IPS-11a (cell line): ENCODE data around the gene RPL15.
"Not testable (repeated sequence)": the region's sequence is repeated elsewhere in the genome, so short reads cannot be mapped to it uniquely, and the experiment has no call there.

Experiments
- H3K4me3 ChIP-seq: one replicate; pipeline ENCODE4 v1.5.1; 2013; ENCODE audit warnings: low read depth, low read length, control low read depth

RPL15 gene

GRCh38 chr3:23916886-23917678 lies at the start of gene RPL15, which contains the start of gene NKIRAS1:
TSS of gene RPL15 (plus strand) at chr3:23917132. CDS start at chr3:23917860, 728 bp downstream.
TSS of gene NKIRAS1 (minus strand) at chr3:23916990. CDS start at chr3:23910904, 6,086 bp downstream.
- H3K4me3 ChIP-seq = peak within 1 kb of the TSS; percentile 99

DNA sequence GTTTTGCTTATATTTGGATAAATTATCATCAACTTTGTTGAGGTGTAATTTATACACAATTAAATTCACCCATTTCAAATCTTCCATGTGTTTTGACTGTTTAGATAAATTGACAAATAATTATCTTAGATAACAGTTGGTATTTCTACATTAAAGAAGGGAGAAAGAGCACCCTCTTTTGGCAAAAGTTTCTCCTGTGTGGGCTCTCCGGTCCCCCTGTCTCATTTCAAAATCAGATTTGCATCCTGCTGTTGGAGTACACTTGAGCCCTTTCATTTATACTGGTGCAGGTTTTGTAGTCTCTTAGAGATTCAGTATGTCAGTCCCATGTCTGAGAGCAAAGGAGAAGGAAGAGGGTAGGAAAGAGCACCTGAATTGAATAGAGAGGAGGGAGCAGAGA lies 49.5 kb upstream of the RPL15 start:
- no peak overlapping the region for H3K4me3 ChIP-seq

DNA sequence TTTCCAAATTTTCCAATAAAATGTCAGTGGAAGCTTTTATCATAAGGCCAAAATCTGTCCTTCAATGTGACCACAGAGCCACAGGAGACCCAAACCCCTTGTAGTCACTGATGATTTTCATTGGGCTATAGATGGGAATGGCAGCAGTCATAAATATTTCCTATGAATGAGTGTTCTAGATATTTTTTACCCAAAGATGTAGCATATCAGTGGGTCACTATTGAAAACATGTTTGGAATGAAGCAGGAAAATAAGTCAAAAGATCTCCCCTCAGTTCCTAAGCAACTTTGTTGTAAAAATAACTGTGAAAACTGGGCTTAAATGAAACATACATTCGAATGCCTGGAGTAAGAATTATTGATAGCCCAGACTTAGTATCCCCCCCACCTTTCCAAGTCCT lies 49.1 kb upstream of the RPL15 start:
- no peak overlapping the region for H3K4me3 ChIP-seq

DNA sequence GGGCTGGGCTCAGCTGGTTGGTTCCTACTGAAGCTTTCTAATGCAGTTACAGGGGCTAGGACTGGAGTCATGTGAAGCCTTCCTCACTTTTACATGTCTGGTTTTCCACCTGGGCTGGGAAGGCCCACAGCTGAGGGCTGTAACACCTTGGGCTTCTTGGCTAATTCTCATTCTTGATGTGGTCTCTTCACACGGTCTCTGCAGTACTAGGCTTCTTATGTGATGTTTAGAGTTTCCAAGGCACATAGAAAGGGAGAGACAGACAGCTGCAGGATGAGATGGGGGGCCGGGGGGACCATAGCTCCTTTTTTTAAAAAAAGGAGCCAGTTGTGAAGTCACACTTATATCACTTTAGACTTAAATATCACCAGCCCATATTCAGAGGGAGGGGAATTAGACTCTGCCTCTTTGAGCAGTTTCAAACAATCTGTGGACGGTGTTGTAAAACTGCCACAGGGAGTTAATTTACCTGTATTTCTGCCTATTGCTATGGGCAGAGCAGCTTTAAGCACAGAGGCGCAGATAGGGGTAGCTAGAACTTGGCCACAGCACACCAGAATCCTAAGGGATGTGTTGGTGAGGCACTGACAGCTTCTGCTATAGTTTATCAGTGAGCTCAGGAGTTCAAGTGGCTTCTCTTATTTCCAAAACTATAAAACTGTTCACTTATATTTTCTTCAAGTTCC lies 46.8 kb upstream of the RPL15 start:
- H3K4me3 ChIP-seq = no peak overlapping the region

DNA sequence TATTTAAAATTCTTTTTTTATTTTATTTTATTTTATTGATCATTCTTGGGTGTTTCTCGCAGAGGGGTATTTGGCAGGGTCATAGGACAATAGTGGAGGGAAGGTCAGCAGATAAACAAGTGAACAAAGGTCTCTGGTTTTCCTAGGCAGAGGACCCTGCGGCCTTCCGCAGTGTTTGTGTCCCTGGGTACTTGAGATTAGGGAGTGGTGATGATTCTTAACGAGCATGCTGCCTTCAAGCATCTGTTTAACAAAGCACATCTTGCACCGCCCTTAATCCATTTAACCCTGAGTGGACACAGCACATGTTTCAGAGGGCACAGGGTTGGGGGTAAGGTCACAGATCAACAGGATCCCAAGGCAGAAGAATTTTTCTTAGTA lies 46.3 kb upstream of the RPL15 start:
- not testable (repeated sequence) for H3K4me3 ChIP-seq

- not testable (repeated sequence) for H3K4me3 ChIP-seq
These were observed 45.6 kb upstream of the RPL15 start for GRCh38 chr3:23871361-23871760.

DNA sequence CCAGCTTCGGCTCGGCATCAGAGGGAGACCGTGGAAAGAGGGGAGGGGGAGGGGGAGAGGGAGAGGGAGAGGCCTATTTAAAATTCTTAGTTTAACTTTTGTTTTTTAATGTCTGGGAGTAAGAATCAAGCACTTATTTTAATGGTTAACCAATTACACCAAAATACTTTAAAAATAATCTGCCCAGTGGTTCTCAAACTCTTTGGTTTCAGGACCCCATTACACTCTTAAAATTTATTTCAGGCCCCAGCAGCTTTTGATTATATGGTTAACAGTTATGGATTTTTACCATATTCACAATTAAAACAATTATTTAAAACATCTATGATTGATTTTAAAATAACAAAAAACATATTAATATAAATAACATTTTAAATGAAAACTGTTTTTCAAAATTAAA lies 44.6 kb upstream of the RPL15 start:
- H3K4me3 ChIP-seq = no peak overlapping the region

DNA sequence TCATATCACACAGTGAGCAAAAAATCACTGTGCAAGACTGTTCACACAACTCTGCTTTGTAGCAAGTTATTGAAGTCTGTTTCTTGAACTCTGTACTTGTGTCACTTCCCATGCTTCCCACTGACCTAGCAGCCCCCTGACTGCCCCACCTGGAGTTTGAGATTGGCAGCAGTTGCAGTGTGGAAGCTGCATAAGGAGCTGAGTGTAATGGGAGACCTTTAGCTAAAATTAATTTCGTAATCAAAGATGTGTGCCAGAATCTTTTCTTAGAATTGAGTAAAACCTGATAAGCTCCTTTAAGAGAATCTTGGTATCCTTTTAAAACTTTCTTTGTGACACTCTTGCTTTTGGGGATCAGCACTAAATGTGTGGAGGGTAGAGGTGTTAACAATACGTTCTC lies 43.0 kb upstream of the RPL15 start:
- no peak overlapping the region for H3K4me3 ChIP-seq

GRCh38 chr3:23874359-23875112 lies 42.4 kb upstream of the RPL15 start:
- no peak overlapping the region for H3K4me3 ChIP-seq

DNA sequence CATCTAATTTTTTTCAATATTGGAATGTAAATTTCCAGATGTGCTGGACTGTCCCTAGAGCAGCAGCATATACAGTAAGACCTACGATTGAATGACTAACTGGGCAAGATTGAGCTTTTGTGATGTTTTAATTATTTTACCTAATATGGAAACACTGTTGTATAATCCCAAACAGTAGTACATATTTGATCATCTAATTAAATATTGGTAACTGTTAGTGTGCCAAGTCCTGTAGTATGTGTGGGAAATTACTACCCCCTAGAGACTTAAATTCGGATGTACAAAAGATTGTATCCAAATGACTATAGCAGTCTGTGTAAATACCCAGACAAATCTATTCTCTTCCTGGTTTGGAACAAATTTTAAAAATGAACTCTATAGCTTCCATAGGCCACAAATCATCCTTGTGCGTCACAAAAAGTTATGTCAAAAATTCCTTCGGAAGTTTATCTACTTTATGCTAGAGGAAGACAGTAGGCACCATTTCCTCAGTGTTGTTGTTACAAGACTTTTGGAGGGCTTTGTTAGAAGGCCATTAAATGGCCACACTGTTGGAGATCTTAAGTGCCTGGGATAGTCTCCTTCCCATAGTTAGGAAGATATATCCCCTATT lies 41.7 kb upstream of the RPL15 start:
- no peak overlapping the region for H3K4me3 ChIP-seq

- H3K4me3 ChIP-seq = no peak overlapping the region
These were observed 40.0 kb upstream of the RPL15 start for GRCh38 chr3:23876923-23877322.

DNA sequence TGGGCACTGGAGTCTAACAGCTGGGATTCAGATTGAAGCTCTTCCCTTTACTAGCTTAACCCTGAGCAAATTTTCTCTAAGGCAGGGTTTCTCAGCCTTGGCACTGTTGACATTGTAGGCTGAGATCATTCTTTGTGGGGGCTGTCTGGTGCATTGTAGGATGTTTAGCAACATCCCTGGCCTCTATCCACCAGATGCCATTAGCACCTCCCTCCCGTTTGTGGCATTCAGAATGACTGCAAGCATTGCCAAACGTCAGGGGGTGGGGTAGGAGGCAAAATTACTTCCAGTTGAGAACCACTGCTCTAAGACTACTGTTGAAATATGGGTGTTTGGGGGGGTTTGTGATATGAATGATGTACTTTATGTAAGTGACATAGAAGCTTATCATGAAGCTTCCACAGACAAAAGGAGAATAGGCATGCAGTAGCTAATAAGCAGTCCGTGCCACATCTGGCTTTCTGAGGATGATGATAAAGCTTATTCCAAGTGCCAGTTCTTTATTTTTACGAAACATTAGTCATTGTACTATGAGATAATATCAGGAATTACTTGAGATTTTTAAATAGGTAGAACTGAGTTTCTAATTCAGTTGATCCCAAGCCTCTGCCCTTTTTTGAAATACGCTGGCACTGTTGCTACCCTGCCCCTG lies 39.5 kb upstream of the RPL15 start:
- no peak overlapping the region for H3K4me3 ChIP-seq

- no peak overlapping the region for H3K4me3 ChIP-seq
These were observed 37.4 kb upstream of the RPL15 start for GRCh38 chr3:23879485-23879884.

DNA sequence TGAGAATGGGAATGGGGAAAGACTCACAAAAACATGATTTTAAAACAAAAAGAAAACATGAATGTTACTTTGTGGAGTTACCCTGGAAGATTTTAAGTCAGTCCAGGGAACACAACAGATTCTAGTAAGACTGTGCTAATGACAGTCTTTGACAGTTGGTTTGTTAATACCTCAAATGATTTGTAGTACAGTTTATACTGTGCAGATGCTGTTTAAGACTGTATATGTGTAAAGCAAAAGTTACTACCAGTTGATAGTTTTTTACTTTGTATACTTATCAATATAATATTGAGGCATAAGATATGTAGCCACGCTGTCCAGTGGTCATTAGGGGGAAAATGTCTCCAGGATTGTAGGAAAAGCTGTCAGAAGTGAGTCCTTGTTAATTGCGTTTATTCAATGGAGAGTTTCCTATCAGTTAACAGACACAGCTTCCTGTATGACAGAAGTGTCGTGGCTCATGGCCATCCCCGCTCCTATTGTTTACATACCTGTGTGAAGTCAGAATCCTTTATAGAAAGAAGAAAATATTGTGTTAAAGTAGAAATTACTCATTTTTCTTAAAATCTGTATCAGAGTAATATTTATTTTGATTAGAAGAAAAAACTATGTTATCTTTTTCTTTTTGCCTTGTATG lies 36.1 kb upstream of the RPL15 start:
- no peak overlapping the region for H3K4me3 ChIP-seq

- not testable (repeated sequence) for H3K4me3 ChIP-seq
These were observed 34.9 kb upstream of the RPL15 start for GRCh38 chr3:23881993-23882392.

DNA sequence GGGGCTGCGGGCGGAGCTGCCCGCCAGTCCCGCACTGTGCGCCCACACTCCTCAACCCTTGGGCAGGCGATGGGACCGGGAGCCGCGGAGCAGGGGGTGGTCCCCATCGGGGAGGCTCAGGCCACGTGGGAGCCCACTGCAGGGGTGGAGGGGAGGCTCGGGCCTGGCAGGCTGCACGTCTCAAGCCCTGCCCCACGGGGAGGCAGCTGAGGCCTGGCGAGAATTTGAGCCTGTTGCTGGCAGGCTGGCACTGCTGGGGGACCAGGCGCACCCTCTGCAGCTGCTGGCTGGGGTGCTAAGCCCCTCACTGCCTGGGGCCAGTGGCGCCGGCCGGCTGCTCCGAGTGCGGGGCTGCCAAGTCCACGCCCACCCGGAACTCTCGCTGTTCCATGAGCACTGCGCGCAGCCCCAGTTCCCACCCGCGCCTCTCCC lies 34.4 kb upstream of the RPL15 start:
- no peak overlapping the region for H3K4me3 ChIP-seq

DNA sequence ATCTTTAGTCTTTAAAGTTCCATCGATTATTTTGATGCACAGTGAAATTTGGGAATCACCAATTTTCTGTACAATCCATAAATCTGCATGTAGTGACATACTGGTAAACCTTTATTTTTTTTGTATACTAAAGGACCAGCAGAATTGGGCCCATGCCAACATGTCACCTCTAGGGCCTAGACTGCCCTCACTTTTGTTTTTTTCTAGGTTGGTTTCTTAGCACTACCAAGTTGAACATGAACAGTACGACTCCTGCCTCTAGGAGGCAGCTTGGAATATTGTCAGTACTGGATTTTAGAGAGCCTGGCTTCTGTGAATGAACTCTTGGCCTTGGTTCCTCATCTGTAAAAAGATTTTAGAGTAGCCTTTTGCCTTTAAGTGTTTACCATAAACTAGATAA lies 32.5 kb upstream of the RPL15 start:
- no peak overlapping the region for H3K4me3 ChIP-seq

- no peak overlapping the region for H3K4me3 ChIP-seq
These were observed 31.7 kb upstream of the RPL15 start for GRCh38 chr3:23885210-23885609.

- no peak overlapping the region for H3K4me3 ChIP-seq
These were observed 30.6 kb upstream of the RPL15 start for GRCh38 chr3:23886311-23886710.

DNA sequence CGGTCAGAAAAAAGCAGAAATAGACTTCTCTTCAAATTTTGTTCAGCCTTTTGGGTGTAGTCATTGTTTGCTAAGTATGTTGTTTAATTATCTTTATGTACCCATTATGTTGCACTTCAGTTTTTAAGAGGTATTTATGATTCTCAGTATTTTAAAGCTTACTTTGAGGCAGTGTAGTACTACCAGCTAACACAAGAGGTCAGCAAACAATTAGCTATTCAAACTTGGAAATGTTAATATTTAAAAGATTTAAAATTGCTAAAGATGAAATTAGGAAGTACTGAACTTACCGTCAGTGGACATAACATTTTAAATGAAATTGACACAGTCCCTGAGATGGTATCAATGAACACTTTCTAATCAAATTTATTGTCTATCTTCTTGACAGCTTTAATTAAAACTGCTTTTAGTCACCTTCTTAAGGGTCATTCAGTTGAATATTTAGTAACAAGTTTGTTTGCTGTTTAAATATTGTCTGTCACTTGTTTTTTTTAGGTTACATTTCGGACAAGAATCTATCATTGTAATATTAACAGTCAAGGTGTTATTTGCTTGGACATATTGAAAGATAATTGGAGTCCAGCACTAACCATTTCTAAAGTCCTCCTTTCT lies 28.2 kb upstream of the RPL15 start:
- no peak overlapping the region for H3K4me3 ChIP-seq
